Dedifferentiated amniotic fluid mesenchymal stem cell (primary cell): ENCODE results near the gene TANC2.

ENCODE experiments used
- DNase-seq: peaks from one replicate; pipeline ENCODE4 v3.0.0-alpha.2; 2016; ENCODE audit errors: extremely low spot score

Gene TANC2

GRCh38 chr17:63001689-63002394 is 35.8 kb downstream of the TANC2 start:
- no peak for DNase-seq

GRCh38 chr17:63002625-63003024 is 36.6 kb downstream of the TANC2 start:
- no peak for DNase-seq

GRCh38 chr17:63015824-63016223 is 49.8 kb downstream of the TANC2 start:
- no peak for DNase-seq
